ENCODE data around the gene FAM13C. TPM values are rescaled to one million over a fixed set of nuclear protein-coding genes. Genes with fewer than 3 reads are reported as not detected.
"Not testable (repeated sequence)": the region's sequence is repeated elsewhere in the genome, so short reads cannot be mapped to it uniquely, and the experiment has no call there.

FAM13C gene
- polyA plus RNA-seq (2011; rRNA removed) (not detected in 2 replicates), polyA plus RNA-seq (2017; fragmentation: RNase III; extraction: RNeasy Plus Mini Kit Qiagen cat#74134 plus additional on column Dnase treatment) (not detected in 3 replicates), polyA minus RNA-seq (2011; rRNA and poly(A)+ RNA removed) (not detected in 2 replicates)
- polyA plus RNA-seq (2012; cell fraction: cytosol; rRNA removed): not detected in 2 replicates
- polyA plus RNA-seq (2012; cell fraction: nucleus; rRNA removed): not detected in 2 replicates

DNA sequence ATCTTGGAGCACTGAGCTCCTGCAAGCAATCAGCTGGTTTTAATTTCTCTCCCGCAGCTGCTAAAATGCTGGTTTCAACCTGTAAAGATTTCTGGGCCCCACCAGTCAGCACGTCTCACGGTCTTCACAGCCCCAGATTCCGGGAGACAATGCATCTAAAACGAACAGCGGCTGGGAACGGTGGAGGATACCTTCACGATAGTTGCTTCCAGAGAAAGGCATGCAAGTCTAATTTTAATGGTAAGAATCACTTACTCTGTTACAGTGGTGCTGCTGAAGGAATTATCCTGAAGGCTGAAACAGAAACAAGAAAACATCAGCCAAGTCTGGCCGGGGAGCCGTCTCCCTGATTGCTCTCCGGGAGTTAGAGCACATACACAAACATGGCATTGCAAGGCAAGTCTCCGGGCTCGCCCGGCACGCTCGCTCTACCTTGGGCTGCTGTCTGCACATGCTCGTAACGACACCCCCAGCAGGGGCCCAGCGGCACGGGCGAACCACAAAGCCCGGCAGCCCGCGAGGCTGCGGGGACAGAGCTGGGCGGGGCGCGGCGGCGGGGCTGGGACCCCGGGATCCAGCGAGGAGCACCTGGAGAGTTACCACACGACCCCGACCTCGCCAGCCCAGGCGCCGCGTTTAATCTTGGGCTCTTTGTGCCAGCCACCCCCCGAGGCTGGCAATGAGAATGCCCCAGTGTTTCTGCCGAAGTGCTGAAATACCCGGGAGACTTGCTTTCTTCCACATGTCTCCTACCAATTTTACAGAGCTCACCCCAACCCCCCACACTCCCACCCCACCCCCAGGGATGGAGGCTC lies at the start of gene FAM13C:
TSS of gene FAM13C (minus strand) at position 406 of the 815 bp plus-strand sequence. CDS start at position 317, 89 bp downstream.
- DNase-seq (ENCODE audit: low read depth in 1 of 2, low spot score in 1 of 2) (peak; percentile 7 to 22), ATAC-seq (peak; percentile 82 to 90), FAIRE-seq (no peak)
- Histone ChIP-seq H3K9me3 (no peaks in the 10 kb centered on the region), H3K4me1 (peaks cover 5% of the 10 kb centered on the region; the same call in 1 of the 3 replicates), H3K27ac (peak within 1 kb of the TSS in 1 of 2 experiments; percentile 64; a peak in 2 of 6 replicates), H3K4me3 (peak within 1 kb of the TSS; percentile 49), H3K4me2 (peak within 1 kb of the TSS; percentile 94)
- TF ChIP-seq HOXA7 (CRISPR knock-in tag; IDR thresholded peaks at IDR 0.05): no peak
- TF ChIP-seq, protein P1, sequence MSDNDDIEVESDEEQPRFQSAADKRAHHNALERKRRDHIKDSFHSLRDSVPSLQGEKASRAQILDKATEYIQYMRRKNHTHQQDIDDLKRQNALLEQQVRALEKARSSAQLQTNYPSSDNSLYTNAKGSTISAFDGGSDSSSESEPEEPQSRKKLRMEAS (IDR thresholded peaks at IDR 0.05): peak; percentile 39; the same call in 1 of the 2 replicates
- POLR2A ChIA-PET: no interaction called here
- WGBS (ENCODE audit: missing lambda C conversion rate): 37% methylated on average over 21 of the region's 41 CpGs
- CTCF ChIA-PET: no interaction called here

GRCh38 chr10:59405235-59405634 lies 42.9 kb upstream of the FAM13C start:
- FAIRE-seq (no peak), ATAC-seq (no peak), DNase-seq (ENCODE audit: low read depth in 1 of 2, low spot score in 1 of 2) (no peak)
- no peak overlapping the region for H3K4me2 ChIP-seq
- WGBS (ENCODE audit: missing lambda C conversion rate): 0% methylated on average over 3 of the region's 3 CpGs
- no peaks in the 10 kb centered on the region for H3K4me1 ChIP-seq
- POLR2A ChIA-PET: no interaction called here
- no peak overlapping the region for H3K27ac ChIP-seq
- CTCF ChIA-PET: interaction anchor here (0.7 kb wide), 1 partner anchor 473 kb away, joined by 3 read pairs; no protein-coding TSS in a partner anchor
- no peak overlapping the region for H3K4me3 ChIP-seq
- no peaks in the 10 kb centered on the region; the same call in 2 of the 3 replicates for H3K9me3 ChIP-seq
- TF ChIP-seq NFE2L2 (conservative IDR thresholded peaks at IDR 0.05; ENCODE audit: low read length): no peak
- no peak for TF ChIP-seq RNF2 (IDR thresholded peaks at IDR 0.05; ENCODE audit: borderline replicate concordance, low read depth)
- no peak for TF ChIP-seq ZFP36 (IDR thresholded peaks at IDR 0.05; ENCODE audit: borderline replicate concordance, partially characterized antibody)
- no peak for TF ChIP-seq EHMT2 (IDR thresholded peaks at IDR 0.05; ENCODE audit: low read depth)
- no peak for TF ChIP-seq PHF8 (IDR thresholded peaks at IDR 0.05; ENCODE audit: borderline replicate concordance, low read depth)
- TF ChIP-seq ZSCAN20 (CRISPR knock-in tag; IDR thresholded peaks at IDR 0.05): no peak
- TF ChIP-seq ELK1 (IDR thresholded peaks at IDR 0.05; ENCODE audit: low read depth, low read length): no peak
- no peak for TF ChIP-seq RCOR1 (IDR thresholded peaks at IDR 0.05; ENCODE audit: low read depth, low read length)
- TF ChIP-seq ESRRA (IDR thresholded peaks at IDR 0.05; ENCODE audit: borderline replicate concordance, low read length): no peak
- no peak for TF ChIP-seq FOSL2 (IDR thresholded peaks at IDR 0.05)
- TF ChIP-seq FOSL2 (CRISPR knock-in tag; IDR thresholded peaks at IDR 0.05): no peak

DNA sequence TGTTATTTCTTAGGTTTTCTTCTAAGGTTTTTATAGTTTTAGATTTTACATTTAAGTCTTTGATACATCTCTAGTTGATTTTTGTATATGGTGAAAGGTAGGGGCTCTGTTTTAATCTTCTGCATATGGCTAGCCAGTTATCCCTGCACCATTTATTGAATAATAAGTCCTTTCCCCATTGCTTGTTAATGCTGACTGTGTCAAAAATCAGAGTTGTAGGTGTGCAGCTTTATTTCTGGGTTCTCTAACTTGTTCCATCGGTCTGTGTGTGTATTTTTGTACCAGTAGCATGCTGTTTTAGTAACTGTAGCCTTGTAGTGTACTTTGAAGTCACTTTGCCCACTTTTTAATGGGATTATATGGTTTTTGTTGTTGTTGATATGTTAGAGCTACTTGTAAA lies 37.9 kb upstream of the FAM13C start:
- Histone ChIP-seq H3K4me1 (no peaks in the 10 kb centered on the region), H3K4me2 (no peak overlapping the region), H3K9me3 (no peaks in the 10 kb centered on the region; the same call in 2 of the 3 replicates), H3K27ac (no peak overlapping the region), H3K4me3 (no peak overlapping the region)
- no peak for DNase-seq (ENCODE audit: low read depth in 1 of 2, low spot score in 1 of 2)
- FAIRE-seq: no peak
- 0% methylated on average over 1 of the region's 1 CpG for WGBS (ENCODE audit: missing lambda C conversion rate)
- ChIA-PET CTCF (no interaction called here), POLR2A (no interaction called here)
- TF ChIP-seq HEYL (CRISPR knock-in tag; IDR thresholded peaks at IDR 0.05): no peak
- TF ChIP-seq MAFK (IDR thresholded peaks at IDR 0.05; ENCODE audit: partially characterized antibody): peak; percentile 75
- ATAC-seq: no peak

DNA sequence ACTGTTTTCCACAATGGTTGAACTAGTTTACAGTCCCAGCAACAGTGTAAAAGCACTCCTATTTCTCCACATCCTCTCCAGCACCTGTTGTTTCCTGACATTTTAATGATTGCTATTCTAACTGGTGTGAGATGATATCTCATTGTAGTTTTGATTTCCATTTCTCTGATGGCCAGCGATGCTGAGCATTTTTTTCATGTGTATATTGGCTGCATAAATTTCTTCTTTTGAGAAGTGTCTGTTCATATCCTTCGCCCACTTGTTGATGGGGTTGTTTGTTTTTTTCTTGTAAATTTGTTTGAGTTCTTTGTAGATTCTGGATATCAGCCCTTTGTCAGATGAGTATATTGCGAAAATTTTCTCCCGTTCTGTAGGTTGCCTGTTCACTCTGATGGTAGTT lies 37.0 kb upstream of the FAM13C start:
- H3K4me2 ChIP-seq; CTCF ChIA-PET; ATAC-seq; H3K27ac ChIP-seq; POLR2A ChIA-PET; FAIRE-seq; H3K9me3 ChIP-seq; DNase-seq (ENCODE audit: low read depth in 1 of 2, low spot score in 1 of 2); H3K4me3 ChIP-seq; H3K4me1 ChIP-seq: not testable (repeated sequence)
- WGBS (ENCODE audit: missing lambda C conversion rate): 38% methylated on average over 4 of the region's 4 CpGs
